AG09309 (cell line): ENCODE measurements around the gene TRIM16.
"Not testable (repeated sequence)": the region's sequence is repeated elsewhere in the genome, so short reads cannot be mapped to it uniquely, and the experiment has no call there.

Experiments used
- DNase-seq: peaks from one replicate; pipeline ENCODE4 v3.0.0-alpha.2; 2010; ENCODE audit warnings: low read depth
- H3K4me3 ChIP-seq: 2 replicates; pipeline ENCODE4 v1.5.1; 2011; ENCODE audit warnings: mild to moderate bottlenecking, low read depth, low read length, moderate library complexity; ENCODE audit not compliant: control insufficient read depth
- TF ChIP-seq, protein P1 (sequence below): IDR thresholded peaks from 2 replicates; pipeline ENCODE4 v1.5.1; 2011; ENCODE audit warnings: mild to moderate bottlenecking, low read depth, low read length, inconsistent platforms; ENCODE audit not compliant: insufficient read depth, control insufficient read depth; ENCODE audit errors: missing control alignments

TRIM16 gene

GRCh38 chr17:15648386-15648785 is 35.7 kb downstream of the TRIM16 start:
- DNase-seq, result no peak
- no peak overlapping the region for H3K4me3 ChIP-seq

GRCh38 chr17:15645942-15646312 is 38.2 kb downstream of the TRIM16 start:
- not testable (repeated sequence) for DNase-seq, H3K4me3 ChIP-seq

More at GRCh38 chr17:15648386-15648785, 35.7 kb downstream of the TRIM16 start:
- TF ChIP-seq, protein P1, sequence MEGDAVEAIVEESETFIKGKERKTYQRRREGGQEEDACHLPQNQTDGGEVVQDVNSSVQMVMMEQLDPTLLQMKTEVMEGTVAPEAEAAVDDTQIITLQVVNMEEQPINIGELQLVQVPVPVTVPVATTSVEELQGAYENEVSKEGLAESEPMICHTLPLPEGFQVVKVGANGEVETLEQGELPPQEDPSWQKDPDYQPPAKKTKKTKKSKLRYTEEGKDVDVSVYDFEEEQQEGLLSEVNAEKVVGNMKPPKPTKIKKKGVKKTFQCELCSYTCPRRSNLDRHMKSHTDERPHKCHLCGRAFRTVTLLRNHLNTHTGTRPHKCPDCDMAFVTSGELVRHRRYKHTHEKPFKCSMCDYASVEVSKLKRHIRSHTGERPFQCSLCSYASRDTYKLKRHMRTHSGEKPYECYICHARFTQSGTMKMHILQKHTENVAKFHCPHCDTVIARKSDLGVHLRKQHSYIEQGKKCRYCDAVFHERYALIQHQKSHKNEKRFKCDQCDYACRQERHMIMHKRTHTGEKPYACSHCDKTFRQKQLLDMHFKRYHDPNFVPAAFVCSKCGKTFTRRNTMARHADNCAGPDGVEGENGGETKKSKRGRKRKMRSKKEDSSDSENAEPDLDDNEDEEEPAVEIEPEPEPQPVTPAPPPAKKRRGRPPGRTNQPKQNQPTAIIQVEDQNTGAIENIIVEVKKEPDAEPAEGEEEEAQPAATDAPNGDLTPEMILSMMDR, result no peak

DNA sequence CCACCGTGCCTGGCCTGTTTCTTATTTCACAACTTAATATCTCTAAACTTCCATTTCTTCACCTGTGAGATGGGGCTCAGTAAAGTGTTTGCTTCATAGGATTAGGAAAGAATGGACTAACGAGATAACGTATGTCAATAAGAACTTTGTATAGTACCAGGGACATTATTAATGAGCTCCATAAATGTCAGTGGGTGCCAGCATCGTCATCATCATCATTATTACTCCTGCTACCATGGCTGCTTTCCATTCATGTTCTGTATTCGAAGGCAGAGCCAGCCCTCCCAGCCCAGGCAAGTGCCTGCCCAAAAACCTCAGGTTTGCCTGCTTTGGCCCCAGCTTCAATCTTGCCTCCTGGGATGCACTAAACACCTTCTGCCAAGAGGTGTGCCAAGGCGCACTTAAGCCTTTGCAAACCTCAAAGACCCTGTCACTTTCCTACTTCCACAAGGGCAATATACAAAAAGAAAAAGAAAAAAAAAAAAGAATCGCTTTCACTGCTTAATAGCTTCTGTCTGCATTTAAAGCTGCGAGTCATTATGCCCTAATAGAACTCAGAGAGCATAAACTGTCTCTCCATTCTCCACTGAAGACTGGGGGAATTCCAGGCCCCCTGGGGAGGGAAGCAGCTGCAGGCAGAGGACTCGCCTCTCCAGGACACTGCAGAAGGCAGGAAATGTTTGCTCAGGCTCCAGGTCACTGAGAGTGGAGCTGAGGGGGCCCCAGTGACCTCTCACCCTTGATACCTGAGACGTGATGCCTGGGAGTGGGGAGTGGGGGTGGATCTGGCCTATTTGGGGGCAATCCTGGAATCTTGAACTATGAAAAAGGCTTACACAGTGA is 38.8 kb downstream of the TRIM16 start:
- not testable (repeated sequence) for DNase-seq, H3K4me3 ChIP-seq

GRCh38 chr17:15642505-15643251 is 41.4 kb downstream of the TRIM16 start:
- H3K4me3 ChIP-seq, result not testable (repeated sequence)

DNA sequence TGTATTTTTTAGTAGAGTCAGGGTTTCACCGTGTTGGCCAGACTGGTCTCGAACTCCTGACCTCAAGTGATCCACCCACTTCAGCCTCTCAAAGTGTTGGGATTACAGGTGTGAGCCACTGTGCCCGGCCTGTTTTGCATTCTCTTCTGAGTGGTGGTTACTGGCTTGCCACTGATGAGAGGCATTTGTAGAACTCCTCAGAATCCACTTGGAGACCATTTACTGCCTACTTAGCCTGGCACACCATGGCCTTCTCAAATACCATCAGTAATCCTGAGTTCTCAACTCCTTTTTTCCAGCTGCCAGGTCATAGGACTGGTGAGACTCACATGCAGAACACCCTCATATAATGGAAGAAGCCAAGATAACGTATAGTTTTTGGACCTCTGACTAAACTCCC is 42.1 kb downstream of the TRIM16 start:
- not testable (repeated sequence) for H3K4me3 ChIP-seq, DNase-seq

More at GRCh38 chr17:15642505-15643251, 41.4 kb downstream of the TRIM16 start:
- DNase-seq, result not testable (repeated sequence)

- DNase-seq, result not testable (repeated sequence)
Observed at GRCh38 chr17:15630930-15631453, 53.1 kb downstream of the TRIM16 start.

DNA sequence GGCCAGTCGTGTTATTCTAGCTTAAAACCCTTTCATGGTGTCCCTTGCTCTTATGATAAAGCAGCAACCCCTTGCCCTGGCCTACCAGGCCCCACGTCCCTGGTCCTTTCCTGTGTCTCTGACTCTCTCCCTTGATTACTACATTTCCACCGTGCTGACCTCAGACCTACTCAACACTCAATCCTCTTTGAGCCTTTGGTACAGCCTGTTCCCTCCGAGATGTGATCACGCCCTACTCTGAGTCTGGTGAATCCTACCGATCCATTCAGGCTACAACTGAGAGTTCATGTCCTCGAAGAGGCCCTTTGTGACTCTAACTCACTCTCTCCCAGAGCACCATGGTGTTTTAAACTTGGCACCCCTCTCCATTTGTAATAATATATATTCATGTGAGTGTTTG is 54.1 kb downstream of the TRIM16 start:
- H3K4me3 ChIP-seq, DNase-seq: not testable (repeated sequence)

More at GRCh38 chr17:15630930-15631453, 53.1 kb downstream of the TRIM16 start:
- not testable (repeated sequence) for H3K4me3 ChIP-seq

GRCh38 chr17:15623661-15624209 is 60.4 kb downstream of the TRIM16 start:
- not testable (repeated sequence) for H3K4me3 ChIP-seq, DNase-seq

DNA sequence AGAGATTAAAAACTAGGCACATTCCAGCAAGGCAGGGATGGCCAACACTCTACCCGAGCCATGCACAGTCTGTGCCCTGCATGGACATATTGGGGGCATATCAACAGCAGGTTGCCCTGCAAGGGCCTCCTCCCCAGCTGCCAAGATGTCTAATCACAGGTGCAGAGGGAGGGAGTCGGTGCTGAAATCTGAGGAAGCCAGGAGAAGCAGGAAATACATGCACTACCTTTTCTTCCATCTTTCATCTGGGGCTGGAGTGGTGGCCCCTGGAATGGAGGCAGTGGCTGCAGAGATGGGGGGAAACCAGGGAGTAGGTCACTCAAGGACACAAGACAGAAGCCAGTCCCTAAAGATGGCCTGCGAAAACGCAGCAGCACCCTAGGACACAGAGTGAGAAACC is 60.9 kb downstream of the TRIM16 start:
- DNase-seq, H3K4me3 ChIP-seq: not testable (repeated sequence)

DNA sequence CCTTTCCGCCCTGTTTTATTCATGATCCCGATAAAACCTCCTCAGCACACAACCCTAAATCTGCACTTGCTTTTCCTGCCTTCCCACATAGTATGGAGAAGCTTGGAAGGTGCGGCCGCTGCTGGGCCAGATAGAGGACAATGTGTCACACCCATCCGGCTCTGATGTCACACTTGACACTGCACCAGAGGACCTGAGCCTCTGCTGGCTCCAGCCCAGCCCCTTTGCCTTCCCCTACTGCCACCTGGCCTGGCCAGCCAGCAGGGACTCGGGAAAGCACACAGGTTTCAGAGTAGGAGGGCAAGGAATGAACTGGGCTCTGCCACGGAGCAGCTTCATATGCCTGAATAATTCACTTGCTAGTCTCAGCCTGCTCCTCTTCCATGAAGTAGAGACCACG is 62.0 kb downstream of the TRIM16 start:
- not testable (repeated sequence) for DNase-seq

GRCh38 chr17:15619331-15620058 is 64.6 kb downstream of the TRIM16 start, which contains the start of gene FBXW10B:
Gene FBXW10B, minus strand, starts transcription at chr17:15619704. Its CDS starts 192 bp downstream, at chr17:15619512.
- not testable (repeated sequence) for DNase-seq, H3K4me3 ChIP-seq

More for the DNA sequence above, 62.0 kb downstream of the TRIM16 start:
- H3K4me3 ChIP-seq, result not testable (repeated sequence)

- not testable (repeated sequence) for H3K4me3 ChIP-seq, DNase-seq
Observed at GRCh38 chr17:15616828-15617227, 67.3 kb downstream of the TRIM16 start.

GRCh38 chr17:15615850-15616249 is 68.3 kb downstream of the TRIM16 start:
- not testable (repeated sequence) for H3K4me3 ChIP-seq, DNase-seq

DNA sequence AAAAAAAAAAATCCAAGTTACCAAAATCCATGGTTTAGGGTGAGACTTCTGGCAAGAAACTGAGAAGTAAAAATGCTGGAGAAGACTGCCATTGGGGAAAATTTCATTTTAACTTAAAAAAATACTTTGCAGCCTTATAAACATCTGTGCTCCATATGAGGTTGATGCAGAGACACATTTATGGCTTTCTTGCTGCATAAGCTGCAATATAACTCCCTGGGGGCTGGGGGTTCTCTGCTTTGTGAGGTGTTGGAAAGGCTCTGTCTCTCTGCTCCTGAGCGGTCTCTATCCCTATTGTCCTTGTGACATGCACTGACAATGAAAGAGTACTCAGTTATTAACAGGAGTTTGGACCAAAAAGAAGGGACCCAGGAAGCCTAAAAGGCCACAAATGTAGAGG is 71.0 kb downstream of the TRIM16 start:
- not testable (repeated sequence) for H3K4me3 ChIP-seq, DNase-seq

DNA sequence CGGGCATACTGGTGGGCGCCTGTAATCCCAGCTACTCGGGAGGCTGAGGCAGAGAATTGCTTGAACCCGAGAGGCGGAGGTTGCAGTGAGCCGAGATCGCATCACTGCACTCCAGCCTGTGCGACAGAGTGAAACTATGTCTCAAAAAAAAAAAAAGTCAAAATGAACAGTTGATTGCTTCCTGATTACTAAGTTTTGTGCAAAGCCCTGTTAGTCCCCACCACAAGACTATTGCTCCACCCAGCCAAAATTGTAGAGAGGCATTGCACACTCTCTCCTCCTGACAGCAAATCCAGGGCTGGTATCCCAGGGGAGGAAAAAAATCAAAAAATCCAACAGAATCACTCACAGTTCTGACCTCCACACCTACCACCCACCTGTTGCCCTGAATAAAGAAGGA is 91.2 kb downstream of the TRIM16 start:
- not testable (repeated sequence) for H3K4me3 ChIP-seq, DNase-seq

DNA sequence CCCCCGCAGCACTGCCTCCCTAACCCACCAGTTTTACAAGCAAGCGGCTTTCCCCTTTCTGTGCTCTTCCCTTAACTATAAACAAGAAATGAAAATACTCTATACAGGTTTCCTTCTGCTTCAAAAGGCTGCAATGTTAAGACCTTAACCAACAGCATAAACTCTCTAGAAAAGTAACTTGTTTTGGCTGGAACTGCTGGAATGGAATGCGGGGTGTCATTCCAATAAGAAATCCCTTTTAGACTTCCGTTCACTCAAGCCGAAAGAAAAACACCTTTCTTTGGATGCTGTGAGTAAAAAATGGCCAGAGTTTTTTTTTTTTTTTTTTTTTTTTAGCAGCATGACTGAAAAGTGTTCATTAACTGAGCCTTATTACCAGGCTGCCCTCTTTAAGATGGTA is 92.1 kb downstream of the TRIM16 start:
- DNase-seq, H3K4me3 ChIP-seq: not testable (repeated sequence)
